Embryonic facial prominence (tissue), 1 donor: ENCODE data around the gene TRAFD1.
A peak's percentile ranks its signal among the peaks of the same experiment; 100 is the strongest.

Experiments
- DNase-seq: peaks from one replicate; pipeline ENCODE4 v3.0.0-alpha.2; 2016; ENCODE audit errors: extremely low spot score

Gene TRAFD1

GRCh38 chr12:112175361-112176155, 50.2 kb downstream of the TRAFD1 start:
- no peak for DNase-seq

- DNase-seq: no peak
Measured at GRCh38 chr12:112176321-112177010, 51.1 kb downstream of the TRAFD1 start.

GRCh38 chr12:112178796-112179195, 53.4 kb downstream of the TRAFD1 start:
- no peak for DNase-seq

DNA sequence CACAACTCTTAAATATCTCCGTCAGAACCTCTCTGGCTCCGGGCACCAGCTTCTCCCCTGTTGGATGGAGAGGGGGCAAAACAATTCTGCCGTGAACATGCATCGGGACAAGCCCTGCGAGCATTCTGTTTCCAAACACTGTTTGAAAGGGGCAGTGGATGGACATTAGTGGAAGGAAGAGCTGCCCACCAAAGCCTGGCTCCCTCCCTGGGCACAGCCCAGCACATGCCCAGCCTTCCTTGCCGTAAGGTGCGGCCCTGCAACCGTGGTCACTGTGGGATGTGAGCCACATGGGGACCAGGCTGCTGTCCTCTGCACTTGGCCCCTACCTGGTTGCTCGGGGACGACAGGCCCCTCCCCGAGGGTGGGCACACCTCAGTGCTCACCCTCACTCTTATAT, 54.0 kb downstream of the TRAFD1 start:
- DNase-seq: no peak

DNA sequence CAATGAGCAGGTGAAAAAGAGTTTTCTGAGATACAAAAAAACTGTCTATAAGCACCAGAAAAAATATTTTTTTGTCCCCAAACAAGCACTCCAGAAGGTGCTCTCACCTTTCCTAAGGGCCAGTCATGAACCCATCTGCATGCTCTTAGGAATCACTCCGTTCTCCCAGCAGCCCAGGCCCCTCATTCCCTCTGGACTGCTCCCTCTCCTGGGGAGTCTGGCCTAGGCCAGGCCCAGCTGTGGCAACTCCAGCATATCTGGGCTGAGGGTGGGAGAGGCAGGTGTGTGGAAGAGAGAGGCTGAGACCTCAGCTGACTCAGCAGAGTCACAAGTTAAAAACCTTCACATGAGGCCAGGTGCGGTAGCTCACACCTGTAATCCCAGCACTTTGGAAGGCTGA, 54.6 kb downstream of the TRAFD1 start:
- peak; percentile 82 for DNase-seq

DNA sequence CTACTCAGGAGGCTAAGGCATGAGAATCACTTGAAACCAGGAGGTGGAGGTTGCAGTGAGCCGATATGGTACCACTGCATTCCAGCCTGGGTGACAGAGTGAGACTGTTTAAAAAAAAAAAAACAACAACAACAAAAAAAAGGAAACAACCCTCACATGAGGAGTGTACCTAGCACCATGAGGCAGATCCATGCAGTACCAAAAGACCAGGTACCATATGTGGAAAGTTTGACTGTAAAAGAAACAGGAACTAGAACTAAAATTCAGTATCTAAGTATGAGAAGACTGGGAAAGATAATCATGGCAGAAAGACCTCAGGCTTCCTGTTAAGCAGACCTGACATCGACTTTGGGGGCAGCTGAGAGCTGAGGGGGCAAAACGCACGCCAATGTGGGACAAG, 55.1 kb downstream of the TRAFD1 start:
- no peak for DNase-seq

- DNase-seq: no peak
Measured at GRCh38 chr12:112182499-112182898, 57.1 kb downstream of the TRAFD1 start.

DNA sequence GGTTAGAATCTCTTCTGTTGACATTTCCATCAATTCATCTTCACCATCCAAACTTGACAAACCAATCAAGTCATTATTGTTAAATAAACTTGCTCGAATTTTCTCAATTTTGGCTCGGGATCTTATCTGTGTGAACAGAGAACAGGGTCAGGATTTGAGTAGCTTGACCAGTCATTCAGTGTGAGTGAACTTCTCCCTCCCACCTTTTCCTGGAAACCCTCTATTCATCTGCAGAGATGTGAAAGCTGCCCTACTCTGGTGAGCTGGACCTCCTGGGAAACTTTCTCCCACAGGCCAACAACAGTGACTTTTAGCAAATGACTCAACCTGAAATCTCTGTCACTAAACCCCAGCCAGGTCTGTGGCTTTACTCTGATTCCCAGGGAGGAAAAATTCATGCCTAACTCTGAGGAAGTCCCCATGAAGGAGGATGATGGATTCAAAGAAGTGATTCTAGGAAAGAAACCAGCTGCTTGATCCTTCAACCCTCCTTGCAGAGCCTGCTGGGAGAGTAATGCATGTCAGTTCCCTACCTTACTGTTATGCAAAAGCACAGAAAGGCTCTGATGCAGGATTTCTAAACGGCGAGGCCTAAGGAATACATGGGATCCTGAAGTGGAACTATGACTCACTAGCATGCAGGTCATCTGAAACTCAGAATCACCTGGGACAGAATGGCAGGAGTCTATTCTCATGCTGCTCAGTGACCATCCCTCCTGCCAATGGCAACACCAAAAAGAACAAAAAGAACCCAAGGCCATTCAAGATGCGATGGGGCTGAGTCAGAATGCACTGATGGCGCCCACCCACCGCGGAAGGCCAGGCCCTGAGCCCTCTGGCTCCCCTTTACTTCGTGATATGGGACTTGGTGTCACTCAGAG, 58.0 kb downstream of the TRAFD1 start:
- DNase-seq: no peak

DNA sequence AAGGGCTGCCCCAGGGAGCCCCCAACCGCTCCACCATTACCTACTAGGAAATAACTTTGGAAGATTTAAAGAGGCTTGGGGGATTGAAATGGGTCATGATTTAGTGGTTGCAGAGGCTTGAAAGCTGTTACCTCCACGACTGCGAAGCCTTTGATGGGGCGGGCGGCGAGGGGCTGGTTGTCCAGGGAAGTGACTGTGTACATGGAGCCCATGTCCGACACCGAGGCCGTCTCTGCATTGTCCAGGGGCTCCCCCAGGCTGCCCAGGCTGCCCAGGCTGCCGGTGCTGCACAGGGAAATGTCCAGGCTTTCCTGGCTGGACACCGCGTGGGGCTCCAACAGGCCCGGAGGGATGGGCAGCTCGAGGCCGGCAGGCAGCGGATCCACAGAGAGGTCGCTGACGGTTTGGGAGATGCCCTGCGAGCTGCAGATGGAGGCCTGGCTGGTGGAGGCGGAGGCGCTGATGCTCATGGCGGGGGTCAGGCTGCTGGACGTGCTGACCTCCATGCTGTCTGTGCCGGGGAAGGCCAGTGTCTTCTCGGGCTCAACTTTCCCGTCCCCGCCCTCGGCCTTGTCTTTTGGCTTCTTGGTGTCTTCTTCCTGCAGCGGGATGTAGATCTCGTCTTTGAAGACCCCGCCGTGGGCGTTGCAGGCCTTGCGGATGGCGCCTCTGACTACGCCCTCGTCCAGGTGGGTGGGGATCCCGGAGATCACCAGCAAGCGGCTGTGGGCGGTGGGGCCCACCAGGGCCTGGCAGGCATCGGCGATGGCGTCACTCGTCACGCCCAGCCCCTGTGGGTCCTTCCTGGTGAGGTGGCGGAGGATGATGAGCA, 58.9 kb downstream of the TRAFD1 start:
- no peak for DNase-seq

DNA sequence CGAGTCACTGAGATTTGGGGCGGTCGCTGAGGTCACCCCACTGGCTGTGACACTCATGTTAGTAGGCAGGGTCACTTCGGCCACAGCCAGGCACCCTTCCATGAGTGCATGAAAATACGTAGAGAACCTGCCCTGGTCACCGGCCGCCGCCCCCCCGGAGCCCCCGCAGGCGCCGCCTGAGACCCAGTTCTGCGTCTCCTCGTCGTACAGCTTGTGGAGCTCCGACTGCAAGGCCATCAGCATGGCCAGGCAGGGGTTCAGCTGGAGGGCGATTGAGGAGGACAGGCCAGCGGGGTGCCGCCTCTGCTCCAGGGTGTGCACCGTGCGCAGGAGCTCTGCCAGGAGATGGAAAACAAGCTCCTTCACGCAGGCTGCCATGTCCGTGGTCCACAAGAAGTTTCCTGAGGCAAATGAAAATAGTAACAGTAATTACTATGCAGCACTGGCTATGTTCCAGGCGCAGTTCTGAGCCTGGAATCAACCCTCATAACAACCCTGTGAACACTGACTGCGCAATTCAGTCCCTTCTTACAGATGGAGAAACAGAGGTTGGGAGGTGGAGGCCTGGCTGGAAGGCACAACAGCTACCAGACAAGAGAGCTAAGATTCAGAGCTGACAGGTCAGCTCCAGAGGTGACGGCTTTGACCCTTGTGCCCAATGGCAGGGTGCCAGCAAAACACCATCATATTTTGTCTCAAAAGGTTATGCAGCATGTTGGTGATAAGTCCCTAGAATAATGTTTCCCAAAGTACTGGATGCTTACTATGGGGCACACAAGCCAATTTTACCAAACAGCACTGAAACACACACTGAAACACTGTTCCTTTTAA, 59.9 kb downstream of the TRAFD1 start:
- no peak for DNase-seq

- DNase-seq: no peak
Measured at GRCh38 chr12:112188130-112188830, 62.9 kb downstream of the TRAFD1 start.

DNA sequence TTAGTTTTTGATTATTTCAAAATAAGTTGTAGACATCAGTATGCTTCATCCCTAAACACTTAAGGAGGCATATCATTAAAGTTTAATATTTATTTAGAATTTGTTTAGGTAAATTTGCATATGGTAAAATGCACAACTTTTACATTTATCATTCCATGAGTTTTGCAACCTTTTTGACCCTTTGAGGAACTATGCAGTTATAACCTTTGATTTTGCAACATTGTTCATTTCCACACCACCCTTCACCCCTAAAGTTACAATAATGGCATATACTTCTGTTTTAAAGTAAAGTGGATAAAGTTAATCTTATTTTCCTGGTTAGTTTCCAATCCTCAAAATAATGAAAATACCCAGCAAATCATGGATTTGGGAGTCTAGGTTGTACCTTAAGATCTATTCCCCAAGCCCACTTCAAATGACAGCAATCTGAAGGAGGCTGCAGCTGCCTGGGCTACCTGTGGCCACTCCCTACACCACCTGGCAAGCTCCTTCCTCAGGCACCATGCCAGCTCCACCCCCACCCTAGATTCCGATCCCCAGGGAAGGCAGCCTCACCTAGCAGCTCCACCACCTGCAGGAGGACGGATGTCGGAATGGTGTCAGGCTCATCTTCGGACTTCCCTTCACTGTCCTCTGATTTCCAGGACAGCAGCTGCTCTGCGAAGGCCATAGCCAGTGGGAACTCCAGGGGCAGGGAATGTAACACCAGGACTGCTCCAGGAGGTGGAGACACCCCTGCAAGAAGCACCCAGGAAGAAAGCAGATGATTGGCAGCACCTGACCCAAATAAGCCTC, 65.1 kb downstream of the TRAFD1 start:
- no peak for DNase-seq

GRCh38 chr12:112191201-112191600, 65.8 kb downstream of the TRAFD1 start:
- no peak for DNase-seq

DNA sequence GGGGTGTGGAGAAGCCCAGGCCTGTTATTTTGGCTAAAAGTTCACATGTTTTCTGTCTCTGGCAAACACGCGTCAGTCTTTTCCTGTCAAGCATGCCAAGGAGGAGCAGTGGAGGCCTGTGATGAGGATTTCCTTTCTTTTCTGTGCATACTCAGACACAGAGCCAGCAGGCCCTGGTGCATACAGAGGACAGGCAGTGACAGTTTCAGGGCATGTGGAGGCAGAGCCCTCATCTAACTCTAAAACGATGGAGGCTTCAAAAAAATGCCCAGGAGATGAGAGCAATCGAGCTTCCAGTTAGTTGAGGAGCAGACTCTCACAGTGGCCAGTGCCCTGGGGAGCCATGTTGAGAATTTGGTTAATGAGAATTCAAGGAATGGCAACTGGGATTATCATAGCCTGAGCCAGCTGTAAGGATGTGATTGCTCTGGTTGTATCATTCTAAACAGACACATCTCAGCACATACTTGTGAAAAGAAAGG, 66.5 kb downstream of the TRAFD1 start:
- DNase-seq: no peak

GRCh38 chr12:112192475-112192874, 67.1 kb downstream of the TRAFD1 start:
- DNase-seq: no peak

DNA sequence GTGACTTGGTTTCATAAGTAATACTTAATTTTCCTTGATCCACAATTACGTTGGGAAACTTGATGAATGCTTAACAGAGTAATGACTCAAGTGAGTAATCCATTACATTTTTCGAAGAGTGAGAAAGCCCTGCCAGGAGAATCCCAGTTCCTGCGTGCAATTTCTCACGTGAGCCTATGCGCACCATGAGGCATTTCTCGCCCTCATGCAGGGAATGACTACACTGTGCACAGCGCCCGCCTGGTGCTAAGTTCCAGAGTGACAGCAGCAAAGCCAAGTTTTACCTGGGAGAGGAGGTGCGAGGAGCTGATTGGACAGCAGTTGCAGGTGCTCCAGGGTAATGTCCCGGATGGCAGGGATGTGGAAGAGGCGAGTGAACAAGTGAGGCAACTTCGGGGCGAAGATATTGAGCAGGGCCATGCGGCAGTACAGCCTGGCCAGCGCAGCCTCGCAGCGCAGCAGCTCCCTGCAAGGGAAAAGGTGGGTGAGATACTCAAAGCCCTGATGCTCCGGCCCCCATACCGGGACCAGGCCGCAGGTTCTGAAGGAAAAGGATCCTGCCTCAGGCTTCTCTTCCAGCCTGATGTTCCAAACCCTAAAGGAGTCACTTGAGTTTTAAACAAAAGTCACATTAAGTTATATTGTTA, 69.4 kb downstream of the TRAFD1 start:
- DNase-seq: no peak

DNA sequence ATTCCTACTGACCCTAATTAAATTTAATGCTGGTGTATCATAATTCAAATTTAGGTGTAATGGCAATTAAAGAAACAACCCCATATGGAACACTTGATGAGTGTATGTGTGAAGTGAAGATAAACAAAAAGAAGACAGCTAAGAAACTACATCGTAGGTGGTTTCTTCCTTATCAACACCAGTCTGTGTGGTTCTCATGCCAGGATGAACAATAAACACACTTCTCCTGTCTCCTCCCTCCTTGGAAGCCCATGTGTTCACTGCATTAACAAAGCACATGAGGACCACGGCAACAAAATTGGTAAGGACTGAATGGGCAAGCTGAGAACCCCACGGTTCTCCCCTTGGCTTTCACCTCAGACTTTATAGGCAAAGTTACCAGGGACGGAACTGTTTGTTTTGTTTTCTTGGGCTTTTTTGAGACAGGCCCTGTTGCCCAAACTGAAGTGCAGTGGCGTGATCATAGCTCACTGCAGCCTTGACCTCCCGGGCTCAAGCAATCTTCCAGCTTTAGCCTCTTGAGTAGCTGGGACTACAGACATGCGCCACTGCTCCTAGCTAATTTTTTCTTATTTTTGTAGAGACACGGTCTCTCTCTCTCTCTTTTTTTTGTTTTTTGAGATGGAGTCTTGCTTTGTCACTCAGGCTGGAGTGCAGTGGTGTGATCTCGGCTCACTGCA, 71.0 kb downstream of the TRAFD1 start:
- DNase-seq: no peak
